GM19452 (cell line): ENCODE data around the gene EPO.
"Not testable (repeated sequence)": the region's sequence is repeated elsewhere in the genome, so short reads cannot be mapped to it uniquely, and the experiment has no call there.

Experiments
- ATAC-seq: cut with Tn5 transposase; IDR thresholded peaks from one replicate; pipeline ENCODE4 v1.9.1; 2021; ENCODE audit not compliant: unreplicated experiment

The EPO gene

DNA sequence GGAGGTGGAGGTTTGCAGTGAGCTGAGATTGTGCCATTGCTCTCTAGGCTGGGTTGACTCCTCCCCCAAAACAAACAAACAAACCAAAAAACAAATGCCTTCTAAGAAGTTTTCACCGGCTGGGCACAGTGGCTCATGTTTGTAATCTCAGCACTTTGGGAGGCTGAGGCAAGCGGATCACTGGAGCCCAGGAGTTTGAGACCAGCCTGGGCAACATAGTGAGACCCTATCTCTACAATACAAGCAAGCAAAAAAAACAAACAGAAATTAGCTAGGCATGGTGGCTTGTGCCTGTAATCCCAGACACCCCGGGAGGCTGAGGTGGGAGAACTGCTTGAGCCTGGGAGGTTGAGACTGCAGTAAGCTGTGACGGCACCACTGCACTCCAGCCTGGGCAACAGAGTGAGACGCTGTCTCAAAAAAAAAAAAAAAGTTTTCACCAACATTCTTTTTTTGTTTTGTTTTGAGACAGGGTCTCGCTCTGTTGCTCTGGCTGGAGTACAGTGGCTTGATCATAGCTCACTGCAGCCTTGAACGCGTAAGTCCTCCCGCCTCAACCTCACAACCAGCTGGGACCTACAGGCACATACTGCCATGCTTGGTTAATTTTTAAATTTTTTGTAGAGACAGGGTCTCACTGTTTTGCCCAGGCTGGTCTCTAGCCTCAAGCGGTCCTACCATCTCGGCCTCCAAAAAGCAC is 11.8 kb downstream of the EPO start:
- no peak for ATAC-seq

DNA sequence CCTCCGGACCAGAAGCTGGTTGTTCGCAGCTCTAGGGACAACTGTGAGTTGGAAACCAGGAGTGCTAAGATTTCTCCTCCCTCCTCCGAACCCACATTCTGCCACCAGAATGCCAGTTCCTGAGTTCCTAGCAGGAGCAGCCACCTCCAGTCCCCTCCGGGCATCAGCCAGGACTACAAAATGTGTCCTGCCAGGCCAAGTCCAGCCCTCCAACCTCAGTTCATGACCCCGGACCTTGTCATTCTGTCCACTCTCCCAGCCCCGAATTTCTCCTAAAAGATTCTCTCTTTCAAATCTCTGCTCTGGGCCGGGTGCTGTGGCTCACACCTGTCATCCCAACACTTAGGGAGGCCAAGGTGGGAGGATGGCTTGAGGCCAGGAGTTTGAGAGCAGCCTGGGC is 15.5 kb downstream of the EPO start:
- ATAC-seq, result no peak

DNA sequence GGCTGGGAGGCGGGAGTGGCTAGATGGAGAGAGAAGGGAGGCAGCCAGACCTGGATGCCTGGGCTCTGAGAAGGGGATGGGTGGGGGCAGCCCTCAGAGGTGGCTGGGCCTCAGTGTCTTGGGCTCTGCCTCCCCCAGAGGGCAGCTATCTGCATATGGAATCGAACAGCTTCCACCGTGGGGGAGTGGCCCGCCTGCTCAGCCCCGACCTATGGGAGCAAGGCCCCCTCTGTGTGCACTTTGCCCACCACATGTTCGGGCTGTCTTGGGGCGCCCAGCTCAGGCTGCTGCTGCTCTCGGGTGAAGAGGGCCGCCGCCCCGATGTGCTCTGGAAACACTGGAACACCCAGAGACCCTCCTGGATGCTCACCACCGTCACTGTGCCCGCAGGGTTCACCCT is 16.4 kb downstream of the EPO start:
- no peak for ATAC-seq

DNA sequence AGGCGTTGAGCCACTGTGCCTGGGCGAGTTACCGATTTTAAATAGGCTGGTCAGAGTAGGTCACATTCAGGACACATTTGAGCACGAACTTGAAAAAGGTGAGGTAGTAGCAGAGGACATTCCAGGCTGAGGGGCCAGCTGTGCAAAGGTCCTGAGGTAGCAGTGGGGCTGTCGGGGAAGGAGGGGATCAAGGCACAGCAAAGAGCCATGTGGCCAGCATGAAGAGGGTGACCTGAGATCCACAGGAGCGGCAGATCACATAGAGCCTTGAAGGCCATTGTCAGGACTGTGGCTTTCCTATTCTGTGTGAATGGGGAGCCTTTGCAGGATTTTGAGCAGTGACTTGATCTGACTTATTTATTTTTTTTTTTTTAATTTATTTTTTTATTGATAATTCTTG is 19.7 kb downstream of the EPO start:
- ATAC-seq, result no peak

DNA sequence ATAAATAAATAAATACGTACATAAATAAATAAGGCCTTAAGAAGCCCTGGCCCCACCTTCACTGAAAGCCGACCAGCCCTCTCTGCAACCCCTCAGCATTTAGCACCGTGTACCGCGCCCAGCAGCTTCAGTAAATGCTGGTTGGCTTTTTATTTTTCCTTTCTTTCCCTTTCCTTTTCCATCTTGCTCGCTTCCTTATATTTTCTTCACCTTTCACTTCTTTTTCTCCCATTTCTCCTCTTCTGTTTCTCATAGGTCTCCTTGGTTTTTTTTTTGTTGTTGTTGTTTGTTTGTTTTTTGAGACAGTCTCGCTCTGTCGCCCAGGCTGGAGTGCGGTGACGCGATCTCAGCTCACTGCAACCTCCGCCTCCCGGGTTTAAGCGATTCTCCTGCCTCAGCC is 24.3 kb downstream of the EPO start:
- no peak for ATAC-seq

DNA sequence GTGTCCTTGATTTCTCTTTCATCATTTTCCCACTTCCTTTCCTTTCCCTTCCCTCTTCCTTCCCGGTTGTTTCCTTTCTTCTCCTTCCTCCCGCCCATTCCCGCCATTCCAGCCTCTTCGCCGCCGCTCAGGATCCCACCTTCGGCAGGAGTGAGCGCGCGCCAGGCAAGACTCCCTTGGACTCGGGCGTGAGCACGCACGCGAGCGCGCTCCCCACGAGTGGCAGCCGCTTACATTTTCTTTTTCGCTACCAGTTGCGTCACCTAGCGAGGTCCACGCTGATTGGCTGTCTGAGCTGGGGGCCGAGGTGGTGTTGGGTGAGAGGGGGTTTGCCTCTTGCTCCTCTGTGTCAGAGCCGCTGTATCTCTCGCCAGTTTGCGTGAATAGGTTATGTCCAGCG is 24.9 kb downstream of the EPO start:
- ATAC-seq, result no peak

DNA sequence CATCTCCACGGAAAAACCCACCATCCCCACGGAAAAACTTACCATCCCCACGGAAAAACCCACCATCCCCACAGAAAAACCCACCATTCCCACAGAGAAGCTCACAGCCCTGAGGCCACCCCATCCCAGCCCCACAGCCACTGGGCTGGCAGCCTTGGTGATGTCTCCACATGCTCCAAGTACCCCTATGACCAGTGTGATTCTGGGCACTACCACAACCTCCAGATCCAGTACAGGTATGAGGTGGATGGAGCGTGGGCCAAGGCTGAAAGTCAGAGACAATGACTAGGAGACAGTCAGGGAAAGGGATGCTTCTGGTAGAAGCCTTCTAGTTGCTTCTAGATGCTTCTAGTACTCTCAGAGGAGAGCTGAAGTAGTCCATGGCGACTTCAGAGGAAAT is 32.7 kb downstream of the EPO start:
- no peak for ATAC-seq

DNA sequence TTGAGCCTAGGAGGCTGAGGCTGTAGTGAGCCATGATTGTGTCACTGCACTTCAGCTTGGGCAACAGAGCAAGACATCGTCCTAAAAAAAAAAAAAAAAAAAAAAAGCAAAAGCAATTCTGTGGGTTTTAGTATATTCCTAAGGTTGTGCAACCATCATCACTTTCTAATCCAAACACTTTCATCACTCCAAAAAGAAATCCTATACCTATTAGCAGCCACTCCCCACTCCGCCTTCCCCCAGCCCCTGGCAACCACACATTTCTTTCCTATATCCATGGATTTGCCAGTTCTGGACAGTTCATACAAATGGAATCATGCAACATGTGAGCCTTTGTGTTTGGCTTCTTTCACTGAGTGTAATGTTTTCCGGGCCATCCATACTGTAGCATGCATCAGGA is 33.5 kb downstream of the EPO start:
- ATAC-seq, result no peak

DNA sequence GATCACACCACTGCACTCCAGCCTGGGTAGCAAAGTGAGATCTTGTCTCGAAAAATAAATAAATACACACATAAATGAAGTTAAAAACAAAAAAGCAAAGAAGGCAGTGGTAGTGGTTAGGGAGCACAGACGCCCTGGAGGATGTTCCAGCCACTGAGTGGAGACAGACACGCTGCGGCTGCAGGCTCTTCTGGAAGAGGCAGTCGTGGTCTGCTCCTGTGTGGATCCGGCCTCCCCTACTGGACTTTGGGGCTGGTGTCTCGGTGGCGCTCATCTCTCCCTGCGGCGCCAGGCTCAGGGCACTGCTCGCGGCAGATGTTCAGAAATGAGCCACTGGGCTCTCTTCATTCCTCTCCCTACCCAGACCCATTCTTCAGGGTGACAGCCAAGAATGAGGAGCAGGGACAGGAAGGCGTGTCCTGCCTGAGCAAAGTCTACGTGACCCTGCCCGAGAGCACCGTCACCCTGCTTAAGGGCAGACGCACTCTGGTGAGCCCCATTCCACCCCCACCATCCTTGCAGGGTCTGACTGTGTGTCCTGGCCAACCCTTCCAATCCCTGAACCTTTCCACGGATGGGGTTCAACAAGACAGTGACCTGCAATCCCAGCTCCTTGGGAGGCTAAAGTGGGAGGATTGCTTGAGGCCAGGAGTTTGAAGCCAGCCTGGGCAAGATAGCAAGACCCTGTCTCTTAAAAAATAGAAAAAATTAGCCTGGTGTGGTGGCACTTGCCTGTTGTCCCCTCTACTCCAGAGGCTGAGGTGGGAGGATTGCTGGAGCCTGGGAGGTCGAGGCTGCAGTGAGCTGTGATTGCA is 39.3 kb downstream of the EPO start:
- no peak for ATAC-seq

DNA sequence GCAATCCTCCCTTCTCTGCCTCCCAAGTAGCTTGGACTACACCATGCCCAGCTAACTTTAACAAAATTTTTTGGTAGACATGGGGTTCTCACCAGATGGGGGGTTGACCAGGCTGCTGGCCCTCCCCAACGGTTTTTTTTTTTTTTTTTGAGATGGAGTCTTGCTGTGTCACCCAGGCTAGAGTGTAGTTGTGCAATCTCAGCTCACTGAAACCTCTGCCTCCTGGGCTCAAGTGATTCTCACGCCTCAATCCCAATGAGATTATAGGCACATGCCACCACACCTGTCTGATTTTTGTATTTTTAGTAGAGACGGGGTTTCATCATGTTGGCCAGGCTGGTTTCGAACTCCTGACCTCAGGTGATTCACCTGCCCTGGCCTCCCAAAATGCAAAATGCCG is 42.6 kb downstream of the EPO start:
- not testable (repeated sequence) for ATAC-seq

DNA sequence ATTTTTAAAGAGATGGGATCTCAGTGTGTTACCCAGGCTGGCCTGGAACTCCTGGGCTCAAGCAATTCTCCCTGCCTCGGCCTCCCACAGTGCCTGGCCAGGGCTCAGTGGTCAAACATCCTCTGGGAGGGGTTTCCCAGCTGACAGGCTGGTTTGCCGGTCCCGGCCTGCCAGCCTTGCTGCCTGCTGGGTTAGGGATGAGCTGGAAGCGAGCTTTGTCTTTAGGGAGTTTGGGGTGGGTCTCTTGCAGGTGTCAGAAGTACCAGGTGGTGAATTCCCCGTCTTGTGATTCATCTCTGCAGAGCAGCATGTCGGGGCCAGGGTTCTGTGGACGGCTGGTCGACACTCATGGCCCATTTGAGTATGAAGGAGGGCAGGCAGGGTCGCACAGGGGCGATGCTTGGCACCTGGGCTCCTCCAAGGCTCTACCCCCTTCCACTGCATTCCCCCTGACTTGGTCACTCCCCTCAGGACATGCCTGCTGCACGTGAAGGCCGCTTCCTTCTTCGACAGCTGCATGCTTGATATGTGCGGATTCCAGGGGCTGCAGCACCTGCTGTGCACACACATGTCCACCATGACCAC is 43.4 kb downstream of the EPO start:
- no peak for ATAC-seq

DNA sequence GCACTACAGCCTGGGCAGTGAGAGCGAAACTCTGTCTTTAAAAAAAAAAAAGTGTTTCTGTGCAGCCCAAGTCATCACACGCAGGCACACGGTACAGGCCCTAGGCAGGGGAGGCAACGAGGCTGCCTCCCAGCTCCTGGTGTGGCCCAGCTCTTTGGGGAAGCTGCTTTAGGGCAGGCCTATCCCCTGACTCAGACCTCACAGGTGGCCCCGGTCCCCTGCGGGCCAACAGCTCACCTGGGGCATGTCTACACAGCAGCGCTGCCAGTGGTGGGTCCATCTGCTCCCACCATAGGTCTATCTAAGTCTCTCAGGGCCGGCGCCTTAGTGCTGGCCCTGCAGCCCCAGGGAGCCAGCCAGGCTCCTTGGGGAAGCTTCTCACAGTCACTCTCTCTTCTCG is 44.6 kb downstream of the EPO start:
- ATAC-seq, result no peak

DNA sequence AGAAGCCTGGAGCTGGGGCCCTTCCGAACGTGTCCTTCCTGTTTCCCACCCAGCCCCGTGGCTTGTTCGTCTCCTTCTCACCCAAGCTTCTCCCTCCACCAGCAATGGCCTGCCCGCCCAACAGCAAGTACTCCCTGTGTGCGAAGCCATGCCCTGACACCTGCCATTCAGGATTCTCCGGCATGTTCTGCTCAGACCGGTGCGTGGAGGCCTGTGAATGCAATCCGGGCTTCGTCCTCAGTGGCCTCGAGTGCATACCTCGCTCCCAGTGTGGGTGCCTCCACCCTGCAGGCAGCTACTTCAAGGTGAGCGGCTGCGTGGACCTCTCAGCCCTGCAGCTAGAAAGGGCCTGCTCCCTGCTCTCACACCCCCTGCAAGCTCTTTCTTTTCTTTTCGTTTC is 45.0 kb downstream of the EPO start:
- no peak for ATAC-seq

DNA sequence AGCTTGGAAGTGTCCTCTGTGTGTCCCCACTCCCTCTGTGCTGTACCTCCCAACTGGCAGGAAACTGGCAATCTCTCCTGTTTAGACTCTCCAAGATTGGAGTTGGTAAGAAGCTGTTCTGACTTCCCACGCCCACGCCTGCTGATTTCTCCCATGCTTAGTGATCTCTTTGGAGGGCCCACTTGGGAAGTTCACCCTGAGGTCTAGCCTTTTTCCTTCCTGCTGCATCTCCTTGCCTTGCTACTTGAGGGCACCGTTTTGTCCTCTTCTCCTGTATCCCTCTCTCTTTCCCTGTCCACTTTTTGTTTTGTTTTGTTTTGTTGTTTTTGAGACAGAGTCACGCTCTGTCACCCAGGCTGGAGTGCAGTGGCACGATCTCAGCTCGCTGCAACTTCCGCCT is 48.5 kb downstream of the EPO start:
- no peak for ATAC-seq
